Suppressor macrophage (primary cell): ENCODE results near the gene DPH2.

Source experiments
- DNase-seq, 4 experiments: peaks; one replicate each; pipeline ENCODE4 v3.0.0-alpha.2; 2020 to 2022
- total RNA-seq, 17 experiments: gene quantifications; one replicate each; lab custom pipeline; 2026; ENCODE audit warnings: mixed read lengths in 6 of 17, inconsistent platforms in 3 of 17; lab: John Stamatoyannopoulos, UW

Gene DPH2, protein sequence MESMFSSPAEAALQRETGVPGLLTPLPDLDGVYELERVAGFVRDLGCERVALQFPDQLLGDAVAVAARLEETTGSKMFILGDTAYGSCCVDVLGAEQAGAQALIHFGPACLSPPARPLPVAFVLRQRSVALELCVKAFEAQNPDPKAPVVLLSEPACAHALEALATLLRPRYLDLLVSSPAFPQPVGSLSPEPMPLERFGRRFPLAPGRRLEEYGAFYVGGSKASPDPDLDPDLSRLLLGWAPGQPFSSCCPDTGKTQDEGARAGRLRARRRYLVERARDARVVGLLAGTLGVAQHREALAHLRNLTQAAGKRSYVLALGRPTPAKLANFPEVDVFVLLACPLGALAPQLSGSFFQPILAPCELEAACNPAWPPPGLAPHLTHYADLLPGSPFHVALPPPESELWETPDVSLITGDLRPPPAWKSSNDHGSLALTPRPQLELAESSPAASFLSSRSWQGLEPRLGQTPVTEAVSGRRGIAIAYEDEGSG
- 6.5 to 32.2 (median 12.8) reads per million in 17 experiments for total RNA-seq

DNA sequence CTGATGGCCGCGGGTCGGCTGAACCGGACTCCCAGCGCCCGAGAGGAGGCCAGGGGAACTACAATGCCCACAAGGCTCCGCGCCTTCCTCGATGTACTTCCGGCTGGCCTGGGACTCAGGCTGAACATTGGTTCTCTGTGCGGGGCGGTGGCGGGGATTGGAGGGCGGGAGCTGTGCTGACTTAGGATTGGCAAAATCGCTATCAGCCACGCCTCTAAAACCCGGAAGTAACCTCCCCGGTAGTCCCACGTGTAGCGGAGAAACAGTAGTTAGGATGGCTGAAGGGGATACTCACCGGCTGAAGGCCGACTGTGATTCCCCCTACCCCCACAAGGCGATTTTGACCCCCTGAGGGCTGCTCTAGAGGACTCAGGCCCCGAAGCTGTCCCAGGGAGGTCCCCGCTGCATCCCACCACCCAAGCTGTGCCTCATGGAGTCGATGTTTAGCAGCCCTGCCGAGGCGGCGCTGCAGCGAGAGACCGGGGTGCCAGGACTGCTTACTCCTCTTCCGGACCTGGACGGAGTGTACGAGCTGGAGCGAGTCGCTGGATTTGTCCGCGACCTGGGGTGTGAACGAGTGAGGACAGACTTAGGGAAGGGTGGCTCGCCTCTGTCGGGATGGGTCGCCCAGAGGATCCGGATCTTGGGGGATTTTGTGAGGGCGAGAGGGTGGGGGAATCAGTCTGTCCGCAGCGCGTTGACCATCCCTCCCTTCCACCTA is at the start of gene DPH2:
Gene DPH2 (plus strand): TSS at position 265 of the 721 bp plus-strand sequence. CDS start 166 bp downstream, at position 431.
- peak; percentile 96 to 98 (median 96) for DNase-seq

DNA sequence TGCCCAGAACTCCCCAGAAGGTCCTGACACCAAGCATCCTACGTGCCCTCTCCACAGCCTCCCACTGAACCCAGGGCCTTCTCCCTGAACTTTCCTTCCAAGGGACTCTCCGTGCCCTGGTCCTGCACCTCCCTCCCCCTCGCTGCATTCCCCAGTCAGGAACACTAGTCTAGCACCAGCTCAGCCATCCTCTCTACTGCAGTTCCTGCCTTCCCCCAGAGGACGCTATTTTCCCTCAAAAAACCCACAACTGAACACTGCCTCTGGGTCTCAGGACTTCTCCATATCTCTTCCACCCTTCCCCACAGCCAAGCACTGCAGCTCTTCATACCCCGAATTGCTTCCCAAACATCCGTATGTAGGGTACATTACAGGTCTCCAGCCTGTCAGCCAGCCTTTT is 48.8 kb upstream of the DPH2 start:
- DNase-seq, result no peak

DNA sequence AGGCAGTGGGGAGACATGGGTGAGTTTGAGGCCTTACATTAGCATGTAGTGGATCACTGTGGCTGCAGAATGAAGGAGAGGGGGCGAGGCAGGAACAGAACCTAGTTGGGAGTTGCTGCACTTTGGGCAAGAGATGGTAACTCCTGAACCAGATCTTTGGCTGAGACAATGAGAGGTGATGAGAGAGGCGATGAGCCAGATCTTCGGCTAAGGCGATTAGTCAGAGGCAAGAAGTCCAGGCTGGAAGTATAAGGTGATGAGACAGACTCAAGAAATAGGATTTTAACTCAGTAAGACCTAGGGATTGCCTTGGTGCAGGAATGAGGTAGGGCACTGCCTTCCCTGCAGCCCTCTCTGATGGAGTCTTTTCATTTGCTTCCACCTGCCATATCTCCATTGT is 45.3 kb upstream of the DPH2 start:
- DNase-seq, result no peak

DNA sequence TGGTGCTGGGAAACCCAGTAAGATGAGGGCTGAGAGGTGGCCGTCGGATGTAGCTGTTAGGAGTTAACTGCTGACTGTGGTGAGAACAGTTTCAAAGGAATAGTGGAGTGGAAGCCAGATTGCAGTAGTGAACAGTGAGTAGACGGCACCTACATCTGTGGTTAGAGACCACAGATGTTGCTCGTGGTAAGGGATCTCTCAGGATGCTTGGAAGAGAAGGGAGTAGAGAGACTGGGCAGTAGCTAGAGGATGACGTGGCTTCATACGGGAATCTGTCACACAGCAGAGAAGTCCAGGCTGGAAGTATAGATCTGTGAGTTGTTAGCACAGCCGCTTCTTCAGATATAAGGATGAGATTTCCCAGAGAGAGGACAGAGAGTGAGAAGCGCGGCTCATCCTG is 44.0 kb upstream of the DPH2 start:
- DNase-seq, result no peak

DNA sequence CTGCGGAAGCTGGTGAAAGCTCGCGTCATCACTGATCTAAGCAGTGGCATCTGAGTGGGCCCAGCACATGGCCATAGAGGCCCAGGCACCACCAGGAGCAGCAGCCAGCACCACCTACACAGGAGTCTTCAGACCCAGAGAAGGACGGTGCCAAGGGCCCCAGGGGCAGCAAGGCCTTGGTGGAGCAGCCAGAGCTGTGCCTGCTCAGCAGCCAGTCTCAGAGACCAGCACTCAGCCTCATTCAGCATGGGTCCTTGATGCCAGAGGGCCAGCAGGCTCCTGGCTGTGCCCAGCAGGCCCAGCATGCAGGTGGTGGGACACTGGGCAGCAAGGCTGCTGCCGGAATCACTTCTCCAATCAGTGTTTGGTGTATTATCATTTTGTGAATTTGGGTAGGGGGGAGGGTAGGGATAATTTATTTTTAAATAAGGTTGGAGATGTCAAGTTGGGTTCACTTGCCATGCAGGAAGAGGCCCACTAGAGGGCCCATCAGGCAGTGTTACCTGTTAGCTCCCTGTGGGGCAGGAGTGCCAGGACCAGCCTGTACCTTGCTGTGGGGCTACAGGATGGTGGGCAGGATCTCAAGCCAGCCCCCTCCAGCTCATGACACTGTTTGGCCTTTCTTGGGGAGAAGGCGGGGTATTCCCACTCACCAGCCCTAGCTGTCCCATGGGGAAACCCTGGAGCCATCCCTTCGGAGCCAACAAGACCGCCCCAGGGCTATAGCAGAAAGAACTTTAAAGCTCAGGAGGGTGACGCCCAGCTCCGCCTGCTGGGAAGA is 39.5 kb upstream of the DPH2 start:
- no peak for DNase-seq

DNA sequence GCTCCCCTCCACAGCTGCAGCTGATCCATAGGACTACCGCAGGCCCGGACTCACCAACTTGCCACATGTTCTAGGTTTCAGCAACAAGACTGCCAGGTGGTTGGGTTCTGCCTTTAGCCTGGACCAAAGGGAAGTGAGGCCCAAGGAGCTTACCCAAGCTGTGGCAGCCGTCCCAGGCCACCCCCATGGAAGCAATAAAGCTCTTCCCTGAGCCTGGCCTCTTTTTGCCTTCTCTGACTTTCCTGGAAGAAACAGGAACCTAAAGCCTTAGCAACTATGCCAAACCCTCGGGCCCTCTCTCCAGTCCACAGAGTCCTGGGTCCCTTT is 38.9 kb upstream of the DPH2 start:
- DNase-seq, result peak in 1 of 4 experiments; percentile 8

DNA sequence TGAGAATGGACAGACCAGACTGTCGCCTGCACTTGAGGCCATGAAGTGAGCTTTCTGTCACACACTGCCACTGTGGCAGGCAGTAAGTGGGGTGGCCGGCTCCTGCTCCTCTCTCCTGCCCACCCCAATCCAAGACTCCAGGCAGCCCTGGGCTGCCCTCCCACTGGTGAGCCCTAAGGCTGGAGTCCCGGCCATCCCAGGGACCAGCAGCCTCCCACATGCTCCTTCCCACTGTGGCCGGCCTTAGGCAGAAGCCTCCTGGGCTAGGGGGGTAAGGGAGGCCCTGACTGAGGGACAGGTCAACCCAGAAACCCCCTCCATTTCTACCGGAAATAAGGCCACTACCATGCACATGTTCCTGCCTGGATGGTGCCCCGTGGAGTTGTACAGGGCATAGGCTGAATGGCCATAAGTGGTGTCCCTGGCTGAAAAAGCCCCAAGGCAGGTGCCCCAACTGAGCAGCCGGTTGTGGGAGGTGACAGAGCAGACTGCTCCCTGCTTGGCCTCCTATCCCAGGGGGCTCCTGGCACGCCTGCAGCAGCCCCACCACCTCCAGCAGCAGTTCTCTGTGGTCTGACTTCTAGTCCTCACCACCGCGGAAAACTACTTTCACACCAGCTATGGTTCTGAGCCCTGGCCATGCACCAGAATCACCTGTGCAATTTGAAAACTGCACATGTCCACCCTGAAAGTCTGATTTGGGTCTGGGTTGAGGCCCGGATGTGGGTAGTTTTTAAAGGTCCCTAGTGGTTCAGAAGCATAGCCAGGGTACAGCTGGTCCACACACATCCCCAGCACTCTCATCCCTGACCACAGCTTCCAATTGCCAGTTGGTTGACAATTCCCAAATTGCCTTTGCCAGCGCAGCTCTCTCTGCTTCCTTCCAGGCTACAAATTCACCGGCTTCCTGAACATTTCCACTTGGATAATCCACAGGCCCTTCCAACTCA is 37.8 kb upstream of the DPH2 start:
- DNase-seq, result no peak

DNA sequence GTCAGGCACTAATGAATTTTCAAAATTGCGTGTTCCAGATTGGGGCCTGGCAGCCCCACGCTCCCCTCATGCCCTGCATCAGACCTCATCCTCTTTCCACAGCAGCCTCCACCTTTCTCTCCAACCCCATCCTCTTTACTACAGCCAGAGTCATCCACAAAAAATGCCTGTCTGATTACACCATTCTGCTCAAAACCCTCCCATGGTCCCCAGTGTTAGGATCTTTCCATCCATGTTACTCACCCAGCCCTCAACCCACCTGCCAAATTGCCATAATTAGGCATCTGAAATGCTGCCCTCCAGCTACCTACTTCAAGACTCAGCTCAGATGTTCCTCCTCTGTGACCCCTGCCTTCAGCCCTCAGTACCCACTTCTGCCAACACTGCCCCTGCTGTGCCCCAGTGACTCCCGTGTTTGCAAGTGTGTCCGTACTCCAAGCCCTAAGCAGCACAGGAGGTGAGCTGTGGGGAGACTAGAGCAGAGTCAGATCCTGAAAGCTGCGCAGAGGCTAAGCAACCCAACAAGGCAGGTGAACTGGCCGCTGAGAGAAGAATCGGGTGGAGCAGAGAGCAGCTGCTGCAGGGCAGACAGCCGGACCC is 36.9 kb upstream of the DPH2 start:
- DNase-seq, result no peak

DNA sequence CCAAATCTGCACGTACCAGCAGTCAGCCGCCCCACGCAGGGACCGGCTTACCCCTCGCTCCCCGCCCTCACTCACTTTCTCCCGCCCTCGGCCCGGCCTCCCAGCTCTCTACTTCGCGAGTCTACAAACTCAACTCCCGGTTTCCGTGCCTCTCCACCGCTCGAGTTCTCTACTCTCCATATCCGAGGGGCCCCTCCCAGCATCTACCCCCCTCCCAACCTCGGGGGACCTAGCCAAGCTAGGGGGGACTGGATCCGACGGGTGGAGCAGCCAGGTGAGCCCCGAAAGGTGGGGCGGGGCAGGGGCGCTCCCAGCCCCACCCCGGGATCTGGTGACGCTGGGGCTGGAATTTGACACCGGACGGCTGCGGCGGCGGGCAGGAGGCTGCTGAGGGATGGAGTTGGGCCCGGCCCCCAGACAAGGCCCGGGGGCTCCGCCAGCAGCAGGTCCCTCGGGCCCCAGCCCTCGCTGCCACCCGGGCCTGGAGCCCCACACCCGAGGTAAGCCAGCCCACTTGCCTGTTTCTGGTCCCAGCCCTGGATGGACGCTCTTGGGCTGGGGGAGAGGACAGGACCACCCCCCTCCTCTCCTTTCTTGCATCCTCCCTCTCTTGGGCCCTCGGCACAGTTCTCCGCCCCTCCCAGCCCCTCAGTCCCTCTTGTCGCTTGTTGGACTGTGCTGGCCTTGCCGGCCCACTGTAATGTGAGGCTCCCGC is 36.3 kb upstream of the DPH2 start, which contains the start of gene ARTN:
Gene ARTN (plus strand): TSS at position 416 of the 715 bp plus-strand sequence. CDS start 1,856 bp downstream, outside the sequence.
- DNase-seq, result peak in 1 of 4 experiments; percentile 18

DNA sequence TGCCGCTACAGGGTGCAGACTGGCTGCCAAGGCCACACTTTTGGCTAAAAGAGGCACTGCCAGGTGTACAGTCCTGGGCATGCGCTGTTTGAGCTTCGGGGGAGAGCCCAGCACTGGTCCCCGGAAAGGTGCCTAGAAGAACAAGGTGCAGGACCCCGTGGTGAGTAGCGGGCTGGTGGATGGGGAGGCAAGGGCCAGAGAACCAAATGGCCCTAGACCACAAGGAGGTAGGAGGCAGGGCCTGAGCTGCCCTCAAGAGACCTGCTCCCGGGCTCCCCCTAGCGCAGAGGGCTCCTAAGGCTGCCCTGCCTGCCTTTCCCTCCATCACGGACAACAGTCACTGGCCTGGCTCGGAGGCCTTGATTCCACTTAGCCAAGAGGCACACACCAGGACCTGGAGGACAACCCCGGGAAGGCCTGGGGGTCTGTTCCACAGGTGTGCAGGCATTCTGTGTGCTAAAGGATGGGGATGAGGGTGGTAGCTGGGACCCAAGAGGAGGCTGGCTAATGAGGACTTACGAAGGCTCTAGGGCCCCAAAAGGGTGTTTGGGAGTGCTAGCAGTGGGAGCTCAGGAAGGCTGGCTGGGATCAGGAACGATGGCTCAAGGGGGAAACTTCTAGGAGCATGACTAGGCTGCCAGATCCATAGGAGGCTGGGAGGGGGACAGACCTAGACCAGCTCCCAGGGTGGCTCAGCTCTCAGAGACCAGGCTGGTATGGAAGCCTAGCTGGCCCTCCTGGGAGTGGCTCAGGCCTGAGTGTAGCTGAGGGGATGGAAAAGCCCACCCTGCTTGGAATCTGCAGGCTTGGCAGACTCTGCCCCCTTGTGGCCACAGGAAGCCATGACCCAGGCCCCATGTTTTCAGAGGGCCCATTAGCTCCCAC is 35.5 kb upstream of the DPH2 start:
- peak; percentile 77 to 90 (median 82) for DNase-seq

DNA sequence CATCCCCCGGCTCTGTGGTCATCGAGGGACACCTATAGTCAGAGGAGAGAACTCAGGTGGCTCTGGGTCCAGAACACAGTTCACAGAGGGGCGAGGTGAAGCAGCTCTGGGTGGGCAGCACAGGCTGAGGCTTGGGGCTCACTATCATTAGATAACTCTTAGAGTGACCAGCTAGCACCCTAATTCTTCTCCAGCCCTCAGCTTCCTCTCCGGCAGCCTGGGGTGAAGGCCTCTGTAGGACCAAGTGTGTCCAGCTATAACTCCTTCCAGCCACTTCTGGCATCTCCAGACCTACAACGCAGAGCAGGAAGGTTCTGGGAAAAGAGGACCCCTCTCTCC is 34.9 kb upstream of the DPH2 start:
- no peak for DNase-seq

DNA sequence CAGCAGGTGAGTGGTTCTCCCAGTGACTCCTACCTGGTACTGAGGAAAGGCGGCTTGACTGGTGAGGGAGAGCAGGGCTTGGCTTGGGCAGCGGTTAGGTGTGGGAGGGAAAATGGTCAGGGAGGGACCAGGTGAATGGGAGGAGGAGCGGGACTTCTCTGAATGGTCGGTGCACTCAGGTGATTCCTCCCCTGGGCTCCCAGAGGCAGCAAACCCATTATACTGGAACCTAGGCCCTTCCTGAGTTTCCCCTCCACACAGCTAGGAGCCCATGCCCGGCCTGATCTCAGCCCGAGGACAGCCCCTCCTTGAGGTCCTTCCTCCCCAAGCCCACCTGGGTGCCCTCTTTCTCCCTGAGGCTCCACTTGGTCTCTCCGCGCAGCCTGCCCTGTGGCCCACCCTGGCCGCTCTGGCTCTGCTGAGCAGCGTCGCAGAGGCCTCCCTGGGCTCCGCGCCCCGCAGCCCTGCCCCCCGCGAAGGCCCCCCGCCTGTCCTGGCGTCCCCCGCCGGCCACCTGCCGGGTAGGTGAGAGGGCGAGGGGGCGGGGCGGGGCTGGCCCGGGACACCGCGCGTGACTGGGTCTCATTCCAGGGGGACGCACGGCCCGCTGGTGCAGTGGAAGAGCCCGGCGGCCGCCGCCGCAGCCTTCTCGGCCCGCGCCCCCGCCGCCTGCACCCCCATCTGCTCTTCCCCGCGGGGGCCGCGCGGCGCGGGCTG is 33.9 kb upstream of the DPH2 start:
- peak in 1 of 4 experiments; percentile 17 for DNase-seq

DNA sequence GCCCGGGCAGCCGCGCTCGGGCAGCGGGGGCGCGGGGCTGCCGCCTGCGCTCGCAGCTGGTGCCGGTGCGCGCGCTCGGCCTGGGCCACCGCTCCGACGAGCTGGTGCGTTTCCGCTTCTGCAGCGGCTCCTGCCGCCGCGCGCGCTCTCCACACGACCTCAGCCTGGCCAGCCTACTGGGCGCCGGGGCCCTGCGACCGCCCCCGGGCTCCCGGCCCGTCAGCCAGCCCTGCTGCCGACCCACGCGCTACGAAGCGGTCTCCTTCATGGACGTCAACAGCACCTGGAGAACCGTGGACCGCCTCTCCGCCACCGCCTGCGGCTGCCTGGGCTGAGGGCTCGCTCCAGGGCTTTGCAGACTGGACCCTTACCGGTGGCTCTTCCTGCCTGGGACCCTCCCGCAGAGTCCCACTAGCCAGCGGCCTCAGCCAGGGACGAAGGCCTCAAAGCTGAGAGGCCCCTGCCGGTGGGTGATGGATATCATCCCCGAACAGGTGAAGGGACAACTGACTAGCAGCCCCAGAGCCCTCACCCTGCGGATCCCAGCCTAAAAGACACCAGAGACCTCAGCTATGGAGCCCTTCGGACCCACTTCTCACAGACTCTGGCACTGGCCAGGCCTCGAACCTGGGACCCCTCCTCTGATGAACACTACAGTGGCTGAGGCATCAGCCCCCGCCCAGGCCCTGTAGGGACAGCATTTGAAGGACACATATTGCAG is 33.2 kb upstream of the DPH2 start:
- peak; percentile 64 to 86 (median 72) for DNase-seq

DNA sequence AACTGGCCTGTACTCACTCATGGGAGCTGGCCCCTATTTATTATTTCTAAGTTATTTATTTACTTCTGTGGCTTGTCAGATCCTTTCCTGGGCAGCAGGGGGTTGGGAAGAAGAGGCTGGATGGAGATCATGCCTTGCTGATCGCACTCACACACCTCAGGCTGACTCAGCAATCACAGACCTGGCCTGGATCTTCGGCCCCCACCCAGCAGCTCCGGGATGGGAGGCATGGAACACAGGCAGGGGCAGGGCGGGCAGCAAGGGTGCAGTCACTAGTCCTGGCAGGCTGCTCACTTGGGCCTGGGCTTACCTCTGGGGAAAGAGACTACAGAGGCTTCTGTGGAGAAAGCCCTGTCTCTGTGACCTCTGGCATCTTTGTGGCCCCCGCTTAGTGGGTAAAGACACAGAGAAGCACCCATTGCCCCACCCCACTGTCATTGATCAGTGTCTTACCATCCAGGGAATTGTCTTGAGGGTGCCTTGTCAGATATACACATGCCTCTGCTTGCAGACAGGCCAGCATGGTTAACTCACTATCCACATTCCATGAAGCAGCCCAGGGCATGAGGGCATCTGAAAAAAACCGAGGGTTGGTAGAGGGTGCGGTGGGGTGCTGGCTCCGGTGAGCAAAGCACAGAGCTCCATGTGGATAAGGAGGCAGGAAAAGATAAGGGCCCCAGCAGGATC is 32.5 kb upstream of the DPH2 start:
- no peak for DNase-seq

DNA sequence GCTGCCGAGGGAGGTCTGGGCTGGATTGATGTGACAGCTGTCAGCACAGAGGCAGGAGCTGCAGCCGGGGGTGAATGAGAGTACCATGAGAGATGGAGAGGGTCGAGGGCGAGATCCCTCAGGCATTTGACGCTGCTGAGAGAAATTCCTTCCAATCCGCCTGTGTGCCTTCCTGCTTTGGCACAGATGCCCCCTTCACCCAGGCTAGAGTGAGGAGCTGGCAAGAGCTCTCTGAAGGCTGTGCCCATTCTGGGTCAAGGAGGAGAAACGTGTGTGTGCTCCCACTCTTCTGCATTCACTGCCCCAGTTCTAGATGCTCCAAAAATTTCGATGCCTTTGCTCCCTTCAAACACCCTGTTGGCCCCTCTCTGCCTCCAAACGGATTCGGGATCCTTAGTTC is 31.4 kb upstream of the DPH2 start:
- DNase-seq, result no peak

DNA sequence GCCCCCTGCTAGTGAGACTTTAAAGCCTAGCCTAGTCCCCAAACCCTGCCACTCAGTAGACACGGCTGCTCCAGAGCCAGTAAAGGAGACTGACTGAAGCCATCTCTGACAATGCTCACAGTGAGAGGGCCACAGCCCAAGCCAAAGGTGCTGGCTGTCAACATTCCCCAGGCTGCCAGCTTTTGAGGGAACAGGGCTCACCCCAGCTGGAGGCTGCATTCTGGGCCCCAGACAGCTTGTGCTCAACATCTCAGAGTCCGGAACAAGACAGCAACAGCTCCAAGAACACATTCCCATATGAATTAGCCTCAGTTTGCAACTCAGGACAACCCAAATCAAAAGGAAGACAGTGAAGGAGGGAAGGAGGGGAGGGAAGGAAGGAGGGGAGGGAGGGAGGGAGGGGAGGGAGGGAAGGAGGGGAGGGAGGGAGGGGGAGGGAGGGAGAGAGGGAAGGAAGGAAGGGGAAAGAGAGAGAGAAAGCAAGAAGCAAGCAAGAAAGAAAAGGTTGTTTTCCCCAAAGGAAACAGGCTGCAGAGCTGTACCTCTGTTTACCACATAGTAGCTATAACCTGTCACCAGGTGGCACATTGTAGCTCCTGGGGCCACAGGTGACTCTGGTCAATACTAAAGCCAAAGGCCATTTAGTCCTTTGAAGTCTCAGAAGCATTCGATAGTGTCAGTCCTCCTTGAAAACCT is 30.8 kb upstream of the DPH2 start:
- DNase-seq, result no peak

DNA sequence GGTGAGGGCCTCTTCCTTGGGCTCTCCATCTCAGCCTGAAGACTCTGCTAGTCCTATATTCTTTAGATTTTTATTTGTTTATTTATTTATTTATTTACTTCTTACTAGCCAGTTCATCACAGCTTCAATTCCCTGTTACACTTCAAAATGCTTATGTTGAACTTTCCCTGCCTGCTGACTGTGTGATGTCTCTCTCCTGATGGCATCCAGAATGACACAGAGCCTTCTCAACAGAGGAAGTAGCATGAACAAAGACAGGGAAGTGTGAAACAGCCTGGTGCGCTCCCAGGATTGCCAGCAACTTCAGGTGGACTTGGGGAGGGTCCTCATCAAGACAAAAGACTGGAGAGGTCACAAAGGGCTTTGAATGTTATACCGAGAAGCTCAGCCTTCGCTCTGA is 27.4 kb upstream of the DPH2 start:
- peak; percentile 37 to 67 (median 55) for DNase-seq
